OCI-LY1 (cell line): Measurements from ENCODE around the gene JCAD.

Experiments used
- H2AFZ ChIP-seq: fragments of 200-600 bp; sonication (generic), shearing (Covaris generic); 2 replicates; pipeline ENCODE4 v1.6.0; 2014; ENCODE audit warnings: antibody characterized with exemption, mild to moderate bottlenecking, low read length
- H3F3A ChIP-seq: fragments of 200-600 bp; sonication (generic), shearing (Covaris generic); 2 replicates; pipeline ENCODE4 v1.6.0; 2014; ENCODE audit warnings: mild to moderate bottlenecking, antibody characterized with exemption, low read length, moderate library complexity; ENCODE audit not compliant: insufficient read depth
- H3K27ac ChIP-seq: fragments of 200-600 bp; sonication (generic); 2 replicates; pipeline ENCODE4 v1.5.1; 2014; ENCODE audit warnings: low read length, mixed run types, mild to moderate bottlenecking, low read depth; ENCODE audit not compliant: poor library complexity, severe bottlenecking
- H3K27me3 ChIP-seq: fragments of 200-600 bp; sonication (generic); 2 replicates; pipeline ENCODE4 v1.6.0; 2014; ENCODE audit warnings: antibody characterized with exemption, mild to moderate bottlenecking, low read length, moderate library complexity; ENCODE audit not compliant: insufficient read depth
- H3K36me3 ChIP-seq: fragments of 200-600 bp; sonication (generic); 2 replicates; pipeline ENCODE4 v1.6.1; 2014; ENCODE audit warnings: mild to moderate bottlenecking, antibody characterized with exemption, low read length, moderate library complexity, mixed read lengths; ENCODE audit not compliant: insufficient read depth
- H3K4me1 ChIP-seq: fragments of 200-600 bp; sonication (generic); 2 replicates; pipeline ENCODE4 v1.5.1; 2014; ENCODE audit warnings: mild to moderate bottlenecking, low read length, moderate library complexity; ENCODE audit not compliant: insufficient read depth, severe bottlenecking
- H3K4me2 ChIP-seq: fragments of 200-600 bp; sonication (generic), shearing (Covaris generic); 2 replicates; pipeline ENCODE4 v1.6.1; 2014; ENCODE audit warnings: low read length
- H3K4me3 ChIP-seq: fragments of 200-600 bp; sonication (generic); 2 replicates; pipeline ENCODE4 v1.5.1; 2014; ENCODE audit warnings: low read length, low read depth, mild to moderate bottlenecking, mixed read lengths; ENCODE audit not compliant: poor library complexity, severe bottlenecking
- H3K79me2 ChIP-seq: fragments of 200-600 bp; shearing (Covaris generic); 2 replicates; pipeline ENCODE4 v1.6.1; 2016; ENCODE audit warnings: mixed run types, low read length, mixed read lengths; ENCODE audit not compliant: insufficient read depth
- H3K9ac ChIP-seq: fragments of 200-600 bp; sonication (generic), shearing (Covaris generic); 2 replicates; pipeline ENCODE4 v1.6.1; 2014; ENCODE audit warnings: mild to moderate bottlenecking, low read length, mixed read lengths
- H3K9me2 ChIP-seq: fragments of 200-600 bp; sonication (generic), shearing (Covaris generic); 2 replicates; pipeline ENCODE4 v1.6.1; 2014; ENCODE audit warnings: low read depth, mild to moderate bottlenecking, low read length, mixed read lengths
- H3K9me3 ChIP-seq: fragments of 200-600 bp; shearing (Covaris generic); 2 replicates; pipeline ENCODE4 v1.6.1; 2014; ENCODE audit warnings: low read length, mixed read lengths
- H4K20me1 ChIP-seq: fragments of 200-600 bp; sonication (generic), shearing (Covaris generic); 2 replicates; pipeline ENCODE4 v1.6.0; 2016; ENCODE audit warnings: mild to moderate bottlenecking, low read length; ENCODE audit not compliant: insufficient read depth
- EZH2 ChIP-seq: fragments of 200-600 bp; sonication (generic), shearing (Covaris generic); IDR thresholded peaks from 2 replicates; pipeline ENCODE4 v1.8.0; 2017; ENCODE audit warnings: borderline replicate concordance, mixed run types, mild to moderate bottlenecking, antibody characterized with exemption, low read length, moderate library complexity, mixed read lengths
- TF ChIP-seq, protein P1 (sequence below): fragments of 200-600 bp; sonication (generic), shearing (Covaris generic); IDR thresholded peaks from 2 replicates; pipeline ENCODE4 v1.5.1; 2017; ENCODE audit warnings: mild to moderate bottlenecking, antibody characterized with exemption, low read length, moderate library complexity, mixed read lengths

Gene JCAD

DNA sequence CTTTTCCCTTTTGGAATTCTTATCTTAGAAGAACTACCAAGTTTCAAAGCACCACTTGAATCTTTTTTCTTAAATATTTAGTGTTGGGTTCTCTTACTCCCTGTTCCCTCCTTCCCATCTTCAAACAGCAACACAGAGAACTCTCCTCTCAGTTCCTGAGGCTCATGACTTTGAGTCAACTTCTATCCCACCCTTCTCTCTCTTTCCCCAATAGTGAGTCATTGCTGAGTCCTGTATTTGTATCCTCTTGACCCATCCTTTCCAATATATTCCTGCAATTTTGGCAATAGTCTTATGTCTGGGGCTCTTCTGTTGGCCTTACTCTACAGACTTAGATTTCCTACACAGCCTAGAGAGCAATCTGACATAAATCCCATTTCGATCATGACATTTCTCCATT, 20.8 kb upstream of the JCAD start:
- Histone ChIP-seq H3F3A (no peaks in the 10 kb centered on the region), H2AFZ (no peak overlapping the region), H3K4me3 (no peak overlapping the region), H3K79me2 (no peaks in the 10 kb centered on the region), H3K9me2 (no peaks in the 10 kb centered on the region), H3K4me2 (no peak overlapping the region), H4K20me1 (no peaks in the 10 kb centered on the region), H3K27me3 (no peaks in the 10 kb centered on the region), H3K9me3 (no peaks in the 10 kb centered on the region), H3K9ac (no peak overlapping the region), H3K4me1 (no peaks in the 10 kb centered on the region), H3K27ac (no peak overlapping the region), H3K36me3 (no peaks in the 10 kb centered on the region)
- TF ChIP-seq EZH2 = no peak
- TF ChIP-seq, protein P1, sequence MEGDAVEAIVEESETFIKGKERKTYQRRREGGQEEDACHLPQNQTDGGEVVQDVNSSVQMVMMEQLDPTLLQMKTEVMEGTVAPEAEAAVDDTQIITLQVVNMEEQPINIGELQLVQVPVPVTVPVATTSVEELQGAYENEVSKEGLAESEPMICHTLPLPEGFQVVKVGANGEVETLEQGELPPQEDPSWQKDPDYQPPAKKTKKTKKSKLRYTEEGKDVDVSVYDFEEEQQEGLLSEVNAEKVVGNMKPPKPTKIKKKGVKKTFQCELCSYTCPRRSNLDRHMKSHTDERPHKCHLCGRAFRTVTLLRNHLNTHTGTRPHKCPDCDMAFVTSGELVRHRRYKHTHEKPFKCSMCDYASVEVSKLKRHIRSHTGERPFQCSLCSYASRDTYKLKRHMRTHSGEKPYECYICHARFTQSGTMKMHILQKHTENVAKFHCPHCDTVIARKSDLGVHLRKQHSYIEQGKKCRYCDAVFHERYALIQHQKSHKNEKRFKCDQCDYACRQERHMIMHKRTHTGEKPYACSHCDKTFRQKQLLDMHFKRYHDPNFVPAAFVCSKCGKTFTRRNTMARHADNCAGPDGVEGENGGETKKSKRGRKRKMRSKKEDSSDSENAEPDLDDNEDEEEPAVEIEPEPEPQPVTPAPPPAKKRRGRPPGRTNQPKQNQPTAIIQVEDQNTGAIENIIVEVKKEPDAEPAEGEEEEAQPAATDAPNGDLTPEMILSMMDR = no peak

DNA sequence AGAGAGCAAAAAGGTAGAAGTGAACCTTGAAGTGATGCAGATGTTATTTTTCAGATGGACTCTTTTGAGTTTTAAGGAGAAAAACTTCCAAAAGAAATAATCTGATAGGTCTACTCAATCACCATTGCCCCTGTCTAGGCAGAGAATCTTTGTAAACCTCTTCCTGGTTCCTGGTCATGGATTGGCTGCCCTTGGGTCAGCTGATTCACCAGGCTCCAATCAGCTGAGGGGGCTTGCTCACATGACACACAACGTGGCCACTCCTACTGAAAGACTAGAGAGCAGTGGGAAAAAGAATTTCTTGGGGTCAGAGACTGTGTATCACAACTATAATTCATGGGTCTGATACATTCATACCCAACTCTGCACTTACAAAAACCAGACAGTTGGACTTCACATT, 20.0 kb upstream of the JCAD start:
- Histone ChIP-seq H2AFZ (no peak overlapping the region), H3F3A (no peaks in the 10 kb centered on the region), H3K9ac (no peak overlapping the region), H4K20me1 (no peaks in the 10 kb centered on the region), H3K4me3 (no peak overlapping the region), H3K9me3 (no peaks in the 10 kb centered on the region), H3K27me3 (no peaks in the 10 kb centered on the region), H3K9me2 (no peaks in the 10 kb centered on the region), H3K36me3 (no peaks in the 10 kb centered on the region), H3K4me2 (no peak overlapping the region), H3K27ac (no peak overlapping the region), H3K79me2 (no peaks in the 10 kb centered on the region), H3K4me1 (no peaks in the 10 kb centered on the region)
- no peak for TF ChIP-seq EZH2
- TF ChIP-seq, protein P1 = no peak

GRCh38 chr10:30075481-30075880, 16.1 kb upstream of the JCAD start:
- Histone ChIP-seq H3K9me3 (no peaks in the 10 kb centered on the region), H3F3A (no peaks in the 10 kb centered on the region), H3K27me3 (no peaks in the 10 kb centered on the region), H3K4me3 (no peak overlapping the region), H2AFZ (no peak overlapping the region), H3K79me2 (no peaks in the 10 kb centered on the region), H3K4me1 (no peaks in the 10 kb centered on the region), H3K9me2 (no peaks in the 10 kb centered on the region), H4K20me1 (no peaks in the 10 kb centered on the region), H3K9ac (no peak overlapping the region), H3K36me3 (no peaks in the 10 kb centered on the region), H3K27ac (no peak overlapping the region), H3K4me2 (no peak overlapping the region)
- no peak for TF ChIP-seq EZH2
- TF ChIP-seq, protein P1 = no peak
